Astrocyte (in vitro differentiated cells and primary cell): ENCODE data around the gene MINDY3. TPM values are rescaled to one million over a fixed set of nuclear protein-coding genes. Genes with fewer than 3 reads are reported as not detected.

Experiments
- DNase-seq: peaks from one replicate; pipeline ENCODE4 v3.0.0-alpha.2; 2010; ENCODE audit warnings: low read depth
- FAIRE-seq: peaks from 2 replicates; lab custom pipeline; 2011; peaks lifted over from hg19 to GRCh38; lab: Jason Lieb, UNC
- H2AFZ ChIP-seq: 2 replicates; pipeline ENCODE4 v1.6.0; 2012; ENCODE audit warnings: low read depth, low read length, inconsistent platforms
- H3K27ac ChIP-seq: 2 replicates; pipeline ENCODE4 v1.5.1; 2011; ENCODE audit warnings: low read depth, low read length, inconsistent platforms
- H3K27me3 ChIP-seq: 2 replicates; pipeline ENCODE4 v1.6.0; 2011; ENCODE audit warnings: low read length, inconsistent platforms; ENCODE audit not compliant: insufficient read depth
- H3K36me3 ChIP-seq: 2 replicates; pipeline ENCODE4 v1.5.1; 2011; ENCODE audit warnings: low read length, inconsistent platforms; ENCODE audit not compliant: insufficient read depth
- H3K4me1 ChIP-seq: 2 replicates; pipeline ENCODE4 v1.5.1; 2011; ENCODE audit warnings: low read length, inconsistent platforms; ENCODE audit not compliant: insufficient read depth
- H3K4me2 ChIP-seq: 2 replicates; pipeline ENCODE4 v1.6.0; 2012; ENCODE audit warnings: low read length, inconsistent platforms
- H3K4me3 ChIP-seq: 2 replicates; pipeline ENCODE4 v1.5.1; 2011; ENCODE audit warnings: low read depth, mild to moderate bottlenecking, low read length, inconsistent platforms; ENCODE audit not compliant: insufficient read depth
- H3K79me2 ChIP-seq: 2 replicates; pipeline ENCODE4 v1.6.0; 2012; ENCODE audit warnings: mild to moderate bottlenecking, low read length, inconsistent platforms; ENCODE audit not compliant: insufficient read depth
- H3K9ac ChIP-seq: 2 replicates; pipeline ENCODE4 v1.6.0; 2012; ENCODE audit warnings: mild to moderate bottlenecking, low read length, inconsistent platforms
- H3K9me3 ChIP-seq: 2 replicates; pipeline ENCODE4 v1.5.1; 2012; ENCODE audit warnings: low read depth, mild to moderate bottlenecking, low read length, inconsistent platforms; ENCODE audit not compliant: insufficient read depth
- H4K20me1 ChIP-seq: 2 replicates; pipeline ENCODE4 v1.6.0; 2012; ENCODE audit warnings: low read length, inconsistent platforms; ENCODE audit not compliant: insufficient read depth
- H3K27ac Mint-ChIP-seq: one replicate; pipeline ENCODE4 v1.8.0; 2021; ENCODE audit warnings: mild to moderate bottlenecking, mixed read lengths; ENCODE audit not compliant: unreplicated experiment
- H3K27me3 Mint-ChIP-seq: one replicate; pipeline ENCODE4 v1.8.0; 2021; ENCODE audit warnings: low read depth, mixed read lengths; ENCODE audit not compliant: unreplicated experiment
- H3K36me3 Mint-ChIP-seq: one replicate; pipeline ENCODE4 v1.8.0; 2021; ENCODE audit warnings: low read depth, mixed read lengths; ENCODE audit not compliant: unreplicated experiment
- H3K4me1 Mint-ChIP-seq: one replicate; pipeline ENCODE4 v1.8.0; 2021; ENCODE audit warnings: low read depth, mixed read lengths; ENCODE audit not compliant: unreplicated experiment
- H3K4me3 Mint-ChIP-seq: one replicate; pipeline ENCODE4 v1.8.0; 2021; ENCODE audit warnings: mild to moderate bottlenecking, moderate library complexity, mixed read lengths; ENCODE audit not compliant: unreplicated experiment
- H3K9me3 Mint-ChIP-seq: one replicate; pipeline ENCODE4 v1.8.0; 2021; ENCODE audit warnings: mild to moderate bottlenecking, mixed read lengths; ENCODE audit not compliant: unreplicated experiment
- EZH2 ChIP-seq: IDR thresholded peaks from 2 replicates; pipeline ENCODE4 v1.6.1; 2012; ENCODE audit warnings: mild to moderate bottlenecking, low read length, inconsistent platforms; ENCODE audit not compliant: insufficient read depth
- total RNA-seq: library from RNA; stranded (reverse); gene quantifications from 2 replicates; pipeline ENCODE4 v1.2.1, GENCODE V29; 2021
- TF ChIP-seq, protein P1 (sequence below): IDR thresholded peaks from 2 replicates; pipeline ENCODE4 v1.5.1; 2011; ENCODE audit warnings: low read depth, mild to moderate bottlenecking, inconsistent platforms, low read length, moderate library complexity; ENCODE audit not compliant: insufficient read depth

Gene MINDY3
- total RNA-seq, 1 donor from 2014 or later = 28.4 TPM

DNA sequence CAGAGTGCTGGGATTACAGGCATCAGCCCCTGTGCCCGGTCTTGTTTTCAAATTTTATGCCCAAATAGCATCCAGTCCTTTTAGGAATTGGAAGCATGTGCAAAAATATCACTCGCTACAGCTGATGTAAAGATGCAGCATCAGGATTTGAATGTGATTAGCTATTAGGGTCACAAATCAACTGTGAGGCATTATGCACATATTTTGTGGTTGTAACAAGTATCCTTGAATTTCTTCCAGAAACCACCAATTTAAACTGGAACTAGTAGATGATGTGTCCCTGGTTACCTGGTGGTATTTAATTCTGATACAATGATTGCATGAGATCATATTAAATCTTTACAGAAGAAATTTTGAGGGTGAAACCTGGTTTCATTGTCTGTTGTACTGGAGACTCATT is 99.6 kb downstream of the MINDY3 start:
- no peaks in the 10 kb centered on the region for H3K9me3 ChIP-seq
- H3K4me3 ChIP-seq = no peak overlapping the region
- Mint-ChIP-seq H3K27ac (no peak overlapping the region), H3K9me3 (no peaks in the 10 kb centered on the region), H3K36me3 (no peaks in the 10 kb centered on the region), H3K27me3 (peaks cover 8% of the 10 kb centered on the region), H3K4me1 (no peaks in the 10 kb centered on the region), H3K4me3 (no peak overlapping the region)
- no peak for TF ChIP-seq EZH2
- TF ChIP-seq, protein P1, sequence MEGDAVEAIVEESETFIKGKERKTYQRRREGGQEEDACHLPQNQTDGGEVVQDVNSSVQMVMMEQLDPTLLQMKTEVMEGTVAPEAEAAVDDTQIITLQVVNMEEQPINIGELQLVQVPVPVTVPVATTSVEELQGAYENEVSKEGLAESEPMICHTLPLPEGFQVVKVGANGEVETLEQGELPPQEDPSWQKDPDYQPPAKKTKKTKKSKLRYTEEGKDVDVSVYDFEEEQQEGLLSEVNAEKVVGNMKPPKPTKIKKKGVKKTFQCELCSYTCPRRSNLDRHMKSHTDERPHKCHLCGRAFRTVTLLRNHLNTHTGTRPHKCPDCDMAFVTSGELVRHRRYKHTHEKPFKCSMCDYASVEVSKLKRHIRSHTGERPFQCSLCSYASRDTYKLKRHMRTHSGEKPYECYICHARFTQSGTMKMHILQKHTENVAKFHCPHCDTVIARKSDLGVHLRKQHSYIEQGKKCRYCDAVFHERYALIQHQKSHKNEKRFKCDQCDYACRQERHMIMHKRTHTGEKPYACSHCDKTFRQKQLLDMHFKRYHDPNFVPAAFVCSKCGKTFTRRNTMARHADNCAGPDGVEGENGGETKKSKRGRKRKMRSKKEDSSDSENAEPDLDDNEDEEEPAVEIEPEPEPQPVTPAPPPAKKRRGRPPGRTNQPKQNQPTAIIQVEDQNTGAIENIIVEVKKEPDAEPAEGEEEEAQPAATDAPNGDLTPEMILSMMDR = no peak
- DNase-seq (no peak), FAIRE-seq (no peak)
- peaks cover 3% of the 10 kb centered on the region for H3K27me3 ChIP-seq
- H3K36me3 ChIP-seq = no peaks in the 10 kb centered on the region
- no peak overlapping the region for H3K9ac ChIP-seq
- H3K4me1 ChIP-seq = no peaks in the 10 kb centered on the region
- H3K4me2 ChIP-seq = no peak overlapping the region
- H2AFZ ChIP-seq = no peak overlapping the region
- no peaks in the 10 kb centered on the region for H4K20me1 ChIP-seq
- no peaks in the 10 kb centered on the region for H3K79me2 ChIP-seq
- H3K27ac ChIP-seq = no peak overlapping the region

DNA sequence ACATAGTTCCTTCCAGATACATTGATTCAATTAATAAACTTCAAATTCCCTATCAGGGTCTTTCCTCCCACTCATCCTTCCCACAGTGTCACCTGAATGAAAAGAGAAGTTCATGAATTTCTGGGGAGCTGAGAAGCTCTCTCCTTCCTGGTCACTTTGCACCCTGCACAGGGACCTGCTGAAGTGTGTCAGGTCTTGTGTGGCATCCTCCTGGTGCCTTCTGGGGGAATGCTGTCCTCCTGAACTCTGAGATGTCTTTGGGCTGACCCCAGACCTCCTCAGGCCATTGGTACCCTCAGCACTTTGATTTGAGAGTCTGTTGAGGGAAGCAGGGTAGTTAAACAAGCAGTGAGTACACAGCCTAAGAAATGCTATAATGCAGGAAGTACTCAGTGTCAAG is 101.0 kb downstream of the MINDY3 start:
- Mint-ChIP-seq H3K36me3 (no peaks in the 10 kb centered on the region), H3K9me3 (no peaks in the 10 kb centered on the region), H3K4me1 (no peaks in the 10 kb centered on the region), H3K27me3 (peaks cover 11% of the 10 kb centered on the region), H3K4me3 (no peak overlapping the region), H3K27ac (no peak overlapping the region)
- H3K27ac ChIP-seq = no peak overlapping the region
- TF ChIP-seq EZH2 = no peak
- TF ChIP-seq, protein P1 = no peak
- no peak for DNase-seq
- no peaks in the 10 kb centered on the region for H3K9me3 ChIP-seq
- no peaks in the 10 kb centered on the region for H3K36me3 ChIP-seq
- H2AFZ ChIP-seq = no peak overlapping the region
- no peak overlapping the region for H3K4me2 ChIP-seq
- no peak overlapping the region for H3K4me3 ChIP-seq
- H3K27me3 ChIP-seq = peaks cover 8% of the 10 kb centered on the region
- no peak for FAIRE-seq
- no peaks in the 10 kb centered on the region for H4K20me1 ChIP-seq
- H3K4me1 ChIP-seq = no peaks in the 10 kb centered on the region
- H3K79me2 ChIP-seq = no peaks in the 10 kb centered on the region
- H3K9ac ChIP-seq = no peak overlapping the region

DNA sequence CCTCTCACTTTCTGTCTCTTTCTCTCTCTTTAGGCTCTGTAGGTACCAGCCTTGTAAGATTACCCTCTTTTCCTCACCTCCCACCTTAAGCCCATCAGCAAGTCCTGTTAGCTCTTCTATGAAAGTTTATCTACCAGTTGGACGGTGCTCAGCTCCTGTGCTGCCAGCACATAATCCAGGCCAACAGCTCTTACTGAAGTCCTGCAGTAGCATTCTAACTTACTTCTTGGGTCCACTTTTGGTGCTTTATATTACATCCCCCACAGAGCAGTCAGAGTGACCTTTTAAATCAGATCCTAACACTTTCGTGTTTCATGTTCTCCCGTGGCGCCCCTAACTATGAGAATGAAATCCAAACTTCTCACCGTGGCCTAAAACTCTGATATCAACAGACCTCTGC is 101.7 kb downstream of the MINDY3 start:
- DNase-seq (no peak), FAIRE-seq (no peak)
- TF ChIP-seq, protein P1 = no peak
- no peak for TF ChIP-seq EZH2
- H3K9ac ChIP-seq = no peak overlapping the region
- H3K27me3 ChIP-seq = peaks cover 8% of the 10 kb centered on the region
- H3K27me3 Mint-ChIP-seq = peaks cover 11% of the 10 kb centered on the region
- no peaks in the 10 kb centered on the region for H3K79me2 ChIP-seq
- H3K36me3 ChIP-seq = no peaks in the 10 kb centered on the region
- no peaks in the 10 kb centered on the region for H3K36me3 Mint-ChIP-seq
- no peak overlapping the region for H3K4me3 Mint-ChIP-seq
- no peak overlapping the region for H3K4me2 ChIP-seq
- no peaks in the 10 kb centered on the region for H3K9me3 ChIP-seq
- no peak overlapping the region for H2AFZ ChIP-seq
- no peak overlapping the region for H3K27ac Mint-ChIP-seq
- no peak overlapping the region for H3K4me3 ChIP-seq
- H3K27ac ChIP-seq = no peak overlapping the region
- no peaks in the 10 kb centered on the region for H3K9me3 Mint-ChIP-seq
- H3K4me1 ChIP-seq = no peaks in the 10 kb centered on the region
- no peaks in the 10 kb centered on the region for H3K4me1 Mint-ChIP-seq
- no peaks in the 10 kb centered on the region for H4K20me1 ChIP-seq
